Measurements from ENCODE around the gene HOXC9.

Gene HOXC9

DNA sequence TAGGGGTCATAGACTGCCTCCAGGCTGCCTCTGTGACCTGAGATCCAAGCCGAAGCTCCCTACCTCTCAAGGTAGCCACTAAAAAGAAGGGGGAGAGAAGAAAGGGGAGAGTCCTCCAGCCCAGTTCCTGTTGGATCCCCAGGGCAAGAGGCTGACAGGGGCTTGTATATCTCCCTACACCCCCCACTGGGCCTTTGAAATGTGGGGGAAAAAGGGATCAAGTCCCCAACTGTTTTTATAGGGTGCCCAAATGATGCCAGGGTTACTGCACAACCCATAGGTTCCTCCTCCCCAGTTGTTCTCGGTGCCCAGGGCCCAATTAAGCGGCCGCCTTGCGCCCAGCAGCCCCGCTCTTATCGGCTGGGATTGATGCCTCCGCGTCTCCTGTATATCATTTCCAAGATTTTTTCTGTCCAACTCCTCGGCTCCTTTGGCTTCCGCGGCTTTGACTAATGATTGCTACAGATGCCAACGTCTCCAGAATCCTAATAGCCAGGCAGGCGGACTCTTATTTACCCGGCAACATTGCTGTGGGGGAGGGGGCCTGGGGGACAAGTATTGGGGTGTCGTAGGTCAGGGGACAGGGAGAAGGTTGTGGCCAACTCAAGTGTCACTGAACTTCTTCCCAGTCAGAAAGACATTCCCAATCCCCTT is 46.0 kb downstream of the HOXC9 start:
- TF ChIP-seq POLR2AphosphoS5 (IDR thresholded peaks at IDR 0.05; ENCODE audit: low read depth): no peak
- TF ChIP-seq, protein P1, sequence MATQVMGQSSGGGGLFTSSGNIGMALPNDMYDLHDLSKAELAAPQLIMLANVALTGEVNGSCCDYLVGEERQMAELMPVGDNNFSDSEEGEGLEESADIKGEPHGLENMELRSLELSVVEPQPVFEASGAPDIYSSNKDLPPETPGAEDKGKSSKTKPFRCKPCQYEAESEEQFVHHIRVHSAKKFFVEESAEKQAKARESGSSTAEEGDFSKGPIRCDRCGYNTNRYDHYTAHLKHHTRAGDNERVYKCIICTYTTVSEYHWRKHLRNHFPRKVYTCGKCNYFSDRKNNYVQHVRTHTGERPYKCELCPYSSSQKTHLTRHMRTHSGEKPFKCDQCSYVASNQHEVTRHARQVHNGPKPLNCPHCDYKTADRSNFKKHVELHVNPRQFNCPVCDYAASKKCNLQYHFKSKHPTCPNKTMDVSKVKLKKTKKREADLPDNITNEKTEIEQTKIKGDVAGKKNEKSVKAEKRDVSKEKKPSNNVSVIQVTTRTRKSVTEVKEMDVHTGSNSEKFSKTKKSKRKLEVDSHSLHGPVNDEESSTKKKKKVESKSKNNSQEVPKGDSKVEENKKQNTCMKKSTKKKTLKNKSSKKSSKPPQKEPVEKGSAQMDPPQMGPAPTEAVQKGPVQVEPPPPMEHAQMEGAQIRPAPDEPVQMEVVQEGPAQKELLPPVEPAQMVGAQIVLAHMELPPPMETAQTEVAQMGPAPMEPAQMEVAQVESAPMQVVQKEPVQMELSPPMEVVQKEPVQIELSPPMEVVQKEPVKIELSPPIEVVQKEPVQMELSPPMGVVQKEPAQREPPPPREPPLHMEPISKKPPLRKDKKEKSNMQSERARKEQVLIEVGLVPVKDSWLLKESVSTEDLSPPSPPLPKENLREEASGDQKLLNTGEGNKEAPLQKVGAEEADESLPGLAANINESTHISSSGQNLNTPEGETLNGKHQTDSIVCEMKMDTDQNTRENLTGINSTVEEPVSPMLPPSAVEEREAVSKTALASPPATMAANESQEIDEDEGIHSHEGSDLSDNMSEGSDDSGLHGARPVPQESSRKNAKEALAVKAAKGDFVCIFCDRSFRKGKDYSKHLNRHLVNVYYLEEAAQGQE (IDR thresholded peaks at IDR 0.05; ENCODE audit: insufficient replicate concordance, low read depth): no peak
- TF ChIP-seq, protein P2, sequence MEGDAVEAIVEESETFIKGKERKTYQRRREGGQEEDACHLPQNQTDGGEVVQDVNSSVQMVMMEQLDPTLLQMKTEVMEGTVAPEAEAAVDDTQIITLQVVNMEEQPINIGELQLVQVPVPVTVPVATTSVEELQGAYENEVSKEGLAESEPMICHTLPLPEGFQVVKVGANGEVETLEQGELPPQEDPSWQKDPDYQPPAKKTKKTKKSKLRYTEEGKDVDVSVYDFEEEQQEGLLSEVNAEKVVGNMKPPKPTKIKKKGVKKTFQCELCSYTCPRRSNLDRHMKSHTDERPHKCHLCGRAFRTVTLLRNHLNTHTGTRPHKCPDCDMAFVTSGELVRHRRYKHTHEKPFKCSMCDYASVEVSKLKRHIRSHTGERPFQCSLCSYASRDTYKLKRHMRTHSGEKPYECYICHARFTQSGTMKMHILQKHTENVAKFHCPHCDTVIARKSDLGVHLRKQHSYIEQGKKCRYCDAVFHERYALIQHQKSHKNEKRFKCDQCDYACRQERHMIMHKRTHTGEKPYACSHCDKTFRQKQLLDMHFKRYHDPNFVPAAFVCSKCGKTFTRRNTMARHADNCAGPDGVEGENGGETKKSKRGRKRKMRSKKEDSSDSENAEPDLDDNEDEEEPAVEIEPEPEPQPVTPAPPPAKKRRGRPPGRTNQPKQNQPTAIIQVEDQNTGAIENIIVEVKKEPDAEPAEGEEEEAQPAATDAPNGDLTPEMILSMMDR (IDR thresholded peaks at IDR 0.05; ENCODE audit: insufficient read depth, low read length): no peak
- TF ChIP-seq SPI1 (IDR thresholded peaks at IDR 0.05; ENCODE audit: borderline replicate concordance, low read depth): no peak
- no peak for TF ChIP-seq GABPA (IDR thresholded peaks at IDR 0.05; ENCODE audit: low read depth)
- Histone ChIP-seq H3K27me3 (ENCODE audit: insufficient read depth, poor library complexity, severe bottlenecking) (peaks cover 76% of the 10 kb centered on the region), H3K4me3 (replicated peaks; ENCODE audit: insufficient read depth, low read length) (no peak overlapping the region), H3K27ac (replicated peaks) (no peak overlapping the region)
- no peak for DNase-seq (ENCODE audit: low read depth in 1 of 2, low spot score in 1 of 2)

DNA sequence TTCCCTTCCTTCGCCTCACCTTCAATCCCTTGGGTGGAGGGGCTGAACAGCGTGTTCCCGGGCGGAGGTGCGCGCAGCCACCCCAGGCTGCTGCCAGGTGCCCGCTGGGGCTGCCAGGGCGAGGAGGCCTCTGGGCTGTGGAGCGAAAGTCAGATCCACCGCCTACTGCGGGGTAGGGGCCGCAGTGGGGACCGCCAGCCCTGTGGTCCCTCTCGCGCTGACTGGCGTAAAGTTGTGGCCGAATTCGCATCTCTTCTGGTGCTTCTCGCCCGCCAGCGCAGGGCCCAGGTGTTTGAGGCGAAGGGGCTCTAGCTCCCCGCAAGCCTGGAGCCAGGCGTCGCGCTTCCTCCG is 46.8 kb downstream of the HOXC9 start:
- no peak for TF ChIP-seq SPI1 (IDR thresholded peaks at IDR 0.05; ENCODE audit: borderline replicate concordance, low read depth)
- TF ChIP-seq, protein P2 (IDR thresholded peaks at IDR 0.05; ENCODE audit: insufficient read depth, low read length): no peak
- TF ChIP-seq, protein P1 (IDR thresholded peaks at IDR 0.05; ENCODE audit: insufficient replicate concordance, low read depth): no peak
- no peak for TF ChIP-seq POLR2AphosphoS5 (IDR thresholded peaks at IDR 0.05; ENCODE audit: low read depth)
- no peak for TF ChIP-seq GABPA (IDR thresholded peaks at IDR 0.05; ENCODE audit: low read depth)
- Histone ChIP-seq H3K27me3 (ENCODE audit: insufficient read depth, poor library complexity, severe bottlenecking) (peaks cover 78% of the 10 kb centered on the region), H3K27ac (replicated peaks) (no peak overlapping the region), H3K4me3 (replicated peaks; ENCODE audit: insufficient read depth, low read length) (no peak overlapping the region)
- DNase-seq (ENCODE audit: low read depth in 1 of 2, low spot score in 1 of 2): no peak

DNA sequence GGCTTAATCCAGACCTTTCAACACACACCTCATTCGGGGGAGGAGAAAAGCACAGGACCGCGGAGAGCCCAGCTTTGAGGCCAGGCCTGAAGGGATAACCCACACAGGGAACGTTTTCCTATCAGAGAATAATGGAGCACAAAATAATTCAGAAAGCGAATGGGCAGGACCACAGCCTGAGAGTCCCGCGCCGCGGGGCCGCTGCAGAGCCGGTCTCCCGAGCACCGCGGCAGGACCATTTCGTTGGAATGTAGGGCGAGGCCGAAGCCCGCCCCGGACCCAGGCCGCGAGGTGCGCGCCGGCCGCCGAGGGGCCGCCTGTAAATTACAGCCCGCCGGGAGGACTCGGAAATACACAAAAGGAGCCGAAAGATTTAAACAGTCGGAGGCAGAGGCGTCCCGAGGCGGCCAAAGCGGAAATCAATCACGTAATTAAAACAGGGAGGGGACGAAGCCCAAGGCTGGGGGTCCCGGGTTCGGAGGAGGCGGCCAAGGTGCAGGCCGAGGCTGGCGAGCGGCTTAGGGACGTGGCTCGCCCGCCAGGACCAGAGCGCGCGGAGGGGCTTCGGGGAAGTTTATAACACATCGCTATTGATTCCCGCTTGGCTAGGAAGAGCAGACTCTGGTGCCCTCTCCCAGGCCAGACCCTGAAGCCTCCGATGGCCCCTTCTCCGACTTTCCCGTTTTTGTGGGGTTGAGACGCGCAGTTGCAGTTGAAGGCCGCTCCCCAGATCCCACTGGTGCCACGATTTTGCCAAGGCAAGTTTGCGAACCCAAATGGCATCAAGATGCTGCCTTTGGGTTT is 47.4 kb downstream of the HOXC9 start:
- no peak overlapping the region for H3K4me3 ChIP-seq (replicated peaks; ENCODE audit: insufficient read depth, low read length)
- peaks cover 83% of the 10 kb centered on the region for H3K27me3 ChIP-seq (ENCODE audit: insufficient read depth, poor library complexity, severe bottlenecking)
- TF ChIP-seq, protein P2 (IDR thresholded peaks at IDR 0.05; ENCODE audit: insufficient read depth, low read length): no peak
- no peak for TF ChIP-seq POLR2AphosphoS5 (IDR thresholded peaks at IDR 0.05; ENCODE audit: low read depth)
- TF ChIP-seq, protein P1 (IDR thresholded peaks at IDR 0.05; ENCODE audit: insufficient replicate concordance, low read depth): no peak
- no peak for TF ChIP-seq GABPA (IDR thresholded peaks at IDR 0.05; ENCODE audit: low read depth)
- TF ChIP-seq SPI1 (IDR thresholded peaks at IDR 0.05; ENCODE audit: borderline replicate concordance, low read depth): no peak

More for the DNA sequence above, 47.4 kb downstream of the HOXC9 start:
- DNase-seq (ENCODE audit: low read depth in 1 of 2, low spot score in 1 of 2): no peak
- H3K27ac ChIP-seq (replicated peaks): no peak overlapping the region
